ENCODE results near the gene AIFM3. TPM values are rescaled to one million over a fixed set of nuclear protein-coding genes. Genes with fewer than 3 reads are reported as not detected.

AIFM3 gene
- total RNA-seq, 1 donor: 0.45 TPM

GRCh38 chr22:20988573-20989322 is 21.7 kb downstream of the AIFM3 start:
- TF ChIP-seq CTCF (IDR thresholded peaks at IDR 0.05; ENCODE audit: insufficient read depth, low read length): no peak
- no peak overlapping the region for H3K4me3 ChIP-seq (ENCODE audit: low read depth, low read length)
- DNase-seq (ENCODE audit: low read depth): no peak

GRCh38 chr22:20989323-20990138 is 22.5 kb downstream of the AIFM3 start:
- no peak for DNase-seq (ENCODE audit: low read depth)
- TF ChIP-seq CTCF (IDR thresholded peaks at IDR 0.05; ENCODE audit: insufficient read depth, low read length): no peak
- H3K4me3 ChIP-seq (ENCODE audit: low read depth, low read length): no peak overlapping the region

GRCh38 chr22:20990184-20991180 is 23.4 kb downstream of the AIFM3 start:
- no peak for DNase-seq (ENCODE audit: low read depth)
- TF ChIP-seq CTCF (IDR thresholded peaks at IDR 0.05; ENCODE audit: insufficient read depth, low read length): no peak
- H3K4me3 ChIP-seq (ENCODE audit: low read depth, low read length): no peak overlapping the region

GRCh38 chr22:20991252-20992055 is 24.4 kb downstream of the AIFM3 start:
- DNase-seq (ENCODE audit: low read depth): no peak
- TF ChIP-seq CTCF (IDR thresholded peaks at IDR 0.05; ENCODE audit: insufficient read depth, low read length): no peak
- H3K4me3 ChIP-seq (ENCODE audit: low read depth, low read length): no peak overlapping the region

GRCh38 chr22:20992056-20992442 is 25.0 kb downstream of the AIFM3 start:
- H3K4me3 ChIP-seq (ENCODE audit: low read depth, low read length): no peak overlapping the region
- DNase-seq (ENCODE audit: low read depth): no peak
- no peak for TF ChIP-seq CTCF (IDR thresholded peaks at IDR 0.05; ENCODE audit: insufficient read depth, low read length)
